Hematopoietic multipotent progenitor cell (in vitro differentiated cells): Measurements from ENCODE around the gene AGK. TPM values are rescaled to one million over a fixed set of nuclear protein-coding genes. Genes with fewer than 3 reads are reported as not detected.
A peak's percentile ranks its signal among the peaks of the same experiment; 100 is the strongest.

Experiments used
- DNase-seq, 3 donors: peaks; one replicate each; pipeline ENCODE4 v3.0.0-alpha.2; 2011 to 2015; ENCODE audit warnings: low read depth in 2 of 3, low spot score in 2 of 3
- total RNA-seq: library from RNA; depleted of rRNA; stranded (reverse); fragments of >200 nt; gene quantifications from one replicate; pipeline ENCODE4 v1.2.3, GENCODE V29; 2012

Gene AGK, protein sequence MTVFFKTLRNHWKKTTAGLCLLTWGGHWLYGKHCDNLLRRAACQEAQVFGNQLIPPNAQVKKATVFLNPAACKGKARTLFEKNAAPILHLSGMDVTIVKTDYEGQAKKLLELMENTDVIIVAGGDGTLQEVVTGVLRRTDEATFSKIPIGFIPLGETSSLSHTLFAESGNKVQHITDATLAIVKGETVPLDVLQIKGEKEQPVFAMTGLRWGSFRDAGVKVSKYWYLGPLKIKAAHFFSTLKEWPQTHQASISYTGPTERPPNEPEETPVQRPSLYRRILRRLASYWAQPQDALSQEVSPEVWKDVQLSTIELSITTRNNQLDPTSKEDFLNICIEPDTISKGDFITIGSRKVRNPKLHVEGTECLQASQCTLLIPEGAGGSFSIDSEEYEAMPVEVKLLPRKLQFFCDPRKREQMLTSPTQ
- 19.7 TPM for total RNA-seq

GRCh38 chr7:141551094-141551781, at the start of gene AGK:
AGK (plus strand) TSS chr7:141551410; CDS start chr7:141555467, 4,057 bp downstream.
- peak; percentile 45 to 81 (median 70) for DNase-seq

GRCh38 chr7:141501451-141501850, 49.8 kb upstream of the AGK start:
- DNase-seq = no peak

DNA sequence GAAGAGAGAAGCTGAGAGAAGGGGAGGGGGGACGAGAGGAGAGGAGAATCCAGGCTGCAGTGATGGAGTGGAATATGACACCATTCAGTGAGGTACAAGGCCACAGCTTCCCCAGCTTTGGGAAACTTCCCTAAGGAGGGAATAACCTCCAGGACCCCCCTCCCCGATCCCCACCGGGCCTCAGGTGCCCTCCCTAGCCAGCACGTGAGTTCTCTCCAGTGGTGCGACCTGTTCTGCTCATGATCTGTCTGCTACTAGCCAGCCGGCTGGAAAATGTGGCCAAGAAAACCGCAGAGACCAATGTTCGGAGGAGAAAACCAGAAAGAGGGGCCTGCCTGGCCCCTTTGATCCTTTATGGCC, 39.9 kb upstream of the AGK start:
- no peak for DNase-seq

DNA sequence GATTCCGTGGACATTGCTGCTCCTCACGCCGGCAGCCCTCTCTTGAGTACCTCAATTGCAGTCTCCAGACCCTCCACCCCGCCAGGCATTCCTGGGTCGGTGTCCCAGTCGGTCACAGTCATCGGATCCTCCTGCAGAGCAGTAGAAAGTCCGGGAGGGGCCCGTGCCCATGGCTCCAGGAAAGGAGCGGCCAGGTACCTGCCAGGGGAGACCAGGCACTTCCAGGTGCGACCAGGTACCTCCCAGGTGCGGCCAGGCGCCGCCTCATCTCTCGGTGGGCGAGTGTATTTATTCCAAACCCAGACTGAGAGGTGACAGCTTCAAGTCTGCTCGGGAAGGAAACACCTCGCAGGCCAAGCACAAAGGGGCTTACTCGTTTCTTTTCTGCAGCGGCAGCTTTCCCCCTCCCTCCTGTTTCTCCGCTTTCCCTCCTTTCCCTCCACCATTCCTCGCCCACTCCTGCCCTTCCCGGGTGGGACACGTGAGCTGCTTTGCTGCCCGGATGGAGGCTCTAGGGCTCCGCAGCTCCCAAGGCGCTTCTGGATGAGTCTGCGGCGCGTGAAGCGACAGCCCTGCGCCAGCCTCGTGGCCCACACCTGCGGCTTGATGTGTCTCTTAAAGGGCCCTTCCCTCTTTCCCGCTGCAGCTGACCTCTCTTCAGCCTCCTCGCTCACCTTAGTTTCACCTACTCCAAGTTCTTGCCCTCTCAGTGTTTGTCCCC, 39.4 kb upstream of the AGK start:
- no peak for DNase-seq

GRCh38 chr7:141512597-141512996, 38.6 kb upstream of the AGK start:
- DNase-seq = no peak

DNA sequence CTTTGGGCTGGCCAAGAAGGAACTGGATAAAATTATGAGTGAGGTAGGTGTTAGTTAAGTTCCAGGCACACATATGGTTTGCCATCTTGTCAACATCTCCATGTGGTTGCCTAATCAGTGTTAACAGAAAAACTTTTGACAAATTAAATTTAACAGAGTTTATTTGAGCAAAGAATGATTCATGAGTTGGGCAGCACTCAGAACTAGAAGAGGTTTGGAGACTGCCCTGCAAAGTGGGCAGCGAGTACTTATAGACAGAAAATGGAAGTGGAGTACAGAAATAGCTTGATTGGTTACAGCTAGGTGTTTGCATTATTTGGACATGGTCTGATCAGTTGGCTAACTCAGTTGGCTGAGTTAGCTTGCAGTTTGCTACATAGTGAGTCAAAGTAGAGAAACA, 37.5 kb upstream of the AGK start:
- no peak for DNase-seq

- DNase-seq = no peak
Observed at GRCh38 chr7:141515941-141516340, 35.3 kb upstream of the AGK start.

DNA sequence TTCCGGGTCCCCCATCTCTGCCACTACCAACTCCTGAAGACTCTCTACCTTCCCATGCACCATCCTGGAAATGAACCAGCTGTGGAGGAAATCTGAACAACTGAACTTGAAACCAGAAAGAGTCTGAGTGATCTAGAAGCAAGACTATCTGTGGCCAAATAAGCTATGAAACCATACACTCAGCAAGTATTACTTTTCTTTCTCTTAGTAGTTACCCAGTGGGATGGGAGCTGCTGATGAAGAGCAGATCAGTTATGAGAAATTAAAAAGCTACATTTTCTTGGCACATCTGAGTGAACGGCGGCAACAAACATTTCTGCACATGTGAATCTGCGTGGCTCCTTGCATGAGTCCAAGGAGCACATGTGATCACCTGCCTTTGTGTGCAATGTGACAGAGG, 31.6 kb upstream of the AGK start:
- DNase-seq = no peak

DNA sequence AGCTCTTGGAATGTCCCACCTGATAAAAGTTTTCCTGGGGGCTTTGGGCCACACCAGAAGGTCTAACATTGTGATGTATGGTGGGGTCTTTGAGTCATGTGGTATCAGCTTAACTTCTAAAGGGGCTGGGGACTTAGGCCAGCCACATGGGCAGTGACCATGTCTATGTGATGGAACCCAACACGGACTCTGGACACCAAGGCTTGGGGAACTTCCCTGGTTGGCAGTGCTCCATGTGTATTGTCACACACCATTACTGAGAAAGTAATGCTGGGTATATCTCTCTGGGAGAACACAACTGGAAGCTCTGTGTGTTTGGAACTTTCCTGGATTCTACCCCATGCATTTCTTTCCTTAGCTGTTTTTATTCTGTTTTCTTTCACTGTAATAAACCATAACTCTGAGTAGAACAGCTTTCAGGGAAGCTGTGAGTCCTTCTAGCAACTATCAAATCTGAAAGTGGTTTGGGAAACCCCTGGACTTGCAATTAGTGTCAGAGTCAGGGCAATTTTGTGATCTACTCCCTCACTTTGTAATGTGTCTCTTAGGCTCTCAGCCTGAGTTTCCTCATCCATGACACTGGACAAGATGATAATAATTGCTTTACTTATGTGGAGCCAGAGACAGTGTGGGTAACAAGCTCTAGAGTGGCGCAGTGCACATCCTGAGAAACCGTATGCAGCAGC, 28.4 kb upstream of the AGK start:
- no peak for DNase-seq

GRCh38 chr7:141525973-141526514, 25.2 kb upstream of the AGK start:
- DNase-seq = no peak

DNA sequence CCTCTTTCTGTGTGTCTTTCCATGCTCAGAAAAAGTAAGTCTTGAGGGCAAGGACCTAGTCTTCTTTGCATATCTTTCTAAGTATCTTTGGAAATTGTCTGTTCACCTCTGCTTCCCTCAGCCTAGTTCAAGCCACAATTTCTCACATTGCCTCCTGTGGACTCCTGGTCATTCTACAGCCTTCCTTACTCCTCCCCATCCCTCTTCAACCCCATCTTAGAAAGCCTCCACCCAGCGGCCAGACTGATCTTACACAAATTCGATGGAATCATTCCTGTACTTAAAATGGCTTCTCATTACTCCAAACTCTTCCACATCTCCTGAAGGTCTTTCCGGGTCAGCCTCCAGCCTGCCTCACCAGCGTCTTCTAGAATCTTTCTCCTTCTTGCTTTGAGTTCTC, 24.1 kb upstream of the AGK start:
- DNase-seq = no peak

DNA sequence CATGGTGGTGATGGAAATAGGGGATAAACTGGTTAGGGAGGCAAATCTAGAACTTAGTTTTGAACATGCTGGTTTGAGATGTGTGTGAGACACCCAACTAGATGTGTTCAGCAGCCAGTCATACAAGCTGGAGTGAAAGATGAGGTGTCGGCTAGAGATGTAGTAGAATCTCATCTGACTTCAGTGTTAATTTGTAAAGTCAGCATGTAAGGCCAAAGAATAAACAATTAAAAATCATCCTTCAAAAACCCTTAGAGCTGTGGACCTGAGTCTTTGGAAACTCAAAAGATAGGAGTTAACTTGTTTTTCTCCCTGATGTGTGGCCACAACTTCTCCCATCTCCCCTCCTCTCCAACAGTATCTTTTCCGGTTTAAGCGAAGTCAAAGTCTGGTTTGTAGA, 22.8 kb upstream of the AGK start:
- no peak for DNase-seq

GRCh38 chr7:141533149-141533949, 17.9 kb upstream of the AGK start:
- DNase-seq = peak; percentile 38 to 81 (median 48)

- DNase-seq = no peak
Observed at GRCh38 chr7:141534757-141535737, 16.2 kb upstream of the AGK start.

DNA sequence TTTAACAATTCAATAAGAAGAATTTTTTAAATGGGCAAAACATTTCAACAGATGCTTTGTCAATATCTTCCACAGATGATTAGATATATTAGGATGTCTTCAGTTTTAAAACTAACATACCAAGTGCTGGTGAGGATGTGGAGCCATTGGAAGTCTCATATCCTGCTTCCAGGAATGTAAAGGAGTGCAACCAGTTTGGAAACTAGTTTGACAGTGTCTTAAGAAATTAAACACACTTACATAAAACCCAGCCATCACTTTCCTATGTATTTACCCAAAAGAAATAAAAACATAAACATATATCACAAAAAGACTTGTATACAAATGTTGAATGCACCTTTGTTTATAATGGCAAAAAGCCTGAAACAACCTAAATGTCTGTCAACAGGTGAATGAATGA, 13.3 kb upstream of the AGK start:
- DNase-seq = no peak

DNA sequence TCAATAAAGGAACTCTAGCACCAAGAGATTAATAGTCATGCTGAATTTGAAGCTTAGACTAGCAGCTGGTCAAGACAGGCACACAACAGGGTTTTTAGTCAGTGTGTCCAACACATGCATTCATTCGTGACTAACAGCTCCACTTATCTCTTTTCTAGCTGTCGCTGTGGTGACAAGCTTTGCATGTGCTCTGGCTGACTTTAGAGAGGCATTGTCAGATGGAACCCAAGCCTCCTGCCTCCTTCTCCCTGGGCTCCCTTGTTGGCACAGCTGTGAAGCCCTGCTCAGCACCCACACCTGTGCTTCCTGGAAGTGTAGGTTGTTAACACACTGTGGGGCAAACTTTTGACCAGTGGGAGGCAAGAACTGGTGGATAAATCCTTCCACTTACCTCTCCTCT, 9.8 kb upstream of the AGK start:
- no peak for DNase-seq

- no peak for DNase-seq
Observed at GRCh38 chr7:141544831-141545230, 6.4 kb upstream of the AGK start.

- no peak for DNase-seq
Observed at GRCh38 chr7:141549582-141549981, 1.6 kb upstream of the AGK start.
